Endothelial cell (in vitro differentiated cells): ENCODE measurements around the gene DHFR2. TPM values are rescaled to one million over a fixed set of nuclear protein-coding genes. Genes with fewer than 3 reads are reported as not detected.
"Not testable (repeated sequence)": the region's sequence is repeated elsewhere in the genome, so short reads cannot be mapped to it uniquely, and the experiment has no call there.

Source experiments
- DNase-seq: peaks from one replicate; pipeline ENCODE4 v3.0.0; 2021; ENCODE audit warnings: low spot score
- H3K27ac Mint-ChIP-seq: one replicate; pipeline ENCODE4 v1.8.0; 2021; ENCODE audit warnings: mixed read lengths, inconsistent platforms; ENCODE audit not compliant: unreplicated experiment
- H3K27me3 Mint-ChIP-seq: one replicate; pipeline ENCODE4 v1.8.0; 2021; ENCODE audit warnings: mild to moderate bottlenecking, moderate library complexity, mixed read lengths, inconsistent platforms; ENCODE audit not compliant: unreplicated experiment
- H3K36me3 Mint-ChIP-seq: one replicate; pipeline ENCODE4 v1.8.0; 2021; ENCODE audit warnings: mild to moderate bottlenecking, low read depth, mixed read lengths, inconsistent platforms; ENCODE audit not compliant: unreplicated experiment
- H3K4me1 Mint-ChIP-seq: one replicate; pipeline ENCODE4 v1.8.0; 2021; ENCODE audit warnings: mild to moderate bottlenecking, mixed read lengths, inconsistent platforms; ENCODE audit not compliant: unreplicated experiment
- H3K4me3 Mint-ChIP-seq: one replicate; pipeline ENCODE4 v1.8.0; 2021; ENCODE audit warnings: mild to moderate bottlenecking, mixed read lengths, inconsistent platforms; ENCODE audit not compliant: unreplicated experiment
- H3K9me3 Mint-ChIP-seq: one replicate; pipeline ENCODE4 v1.8.0; 2021; ENCODE audit warnings: mixed read lengths, inconsistent platforms; ENCODE audit not compliant: unreplicated experiment
- total RNA-seq: library from RNA; stranded (reverse); fragmentation: NEBNext Ultra II Directional; extraction: Animal tissue kit (Norgen Biotek cat#: 25700); gene quantifications from one replicate; pipeline ENCODE4 v1.2.1, GENCODE V29; 2021; ENCODE audit not compliant: unreplicated experiment
- TF ChIP-seq, protein P1 (sequence below): fragments of 200-600 bp; sonication (generic); IDR thresholded peaks from one replicate; pipeline ENCODE4 v1.5.0; 2021; ENCODE audit warnings: antibody characterized with exemption; ENCODE audit not compliant: unreplicated experiment

DHFR2 gene
- total RNA-seq, 1 donor from 2014 or later = 1.9 TPM

DNA sequence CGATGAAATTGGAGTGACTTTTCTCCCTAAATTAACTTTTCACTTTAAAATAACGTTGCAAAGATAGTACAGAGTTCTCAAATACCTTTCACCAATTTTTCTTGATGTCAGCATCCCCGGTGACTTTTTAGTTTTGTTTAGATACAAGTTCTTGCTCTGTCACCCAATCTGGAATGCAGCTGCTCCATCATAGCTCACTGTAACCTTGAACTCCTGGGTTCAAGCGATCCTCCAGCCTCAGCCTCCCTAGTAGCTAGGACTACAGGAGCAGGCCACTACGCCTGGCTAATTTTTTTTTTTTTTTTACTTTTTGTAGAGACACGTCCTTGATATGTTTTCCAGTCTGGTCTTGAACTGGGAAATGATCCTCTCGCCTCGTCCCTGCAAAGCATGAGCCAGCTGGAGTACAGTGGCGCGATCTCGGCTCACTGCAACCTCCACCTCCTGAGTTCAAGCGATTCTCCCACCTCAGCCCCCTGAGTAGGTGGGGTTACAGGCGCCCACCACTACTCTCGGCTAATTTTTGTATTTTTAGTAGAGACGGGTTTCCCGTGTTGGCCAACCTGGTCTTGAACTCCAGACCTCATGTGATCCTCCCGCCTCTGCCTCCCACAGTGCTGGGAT, 892 bp upstream of the DHFR2 start:
- Mint-ChIP-seq H3K9me3 (no peaks in the 10 kb centered on the region), H3K27me3 (peaks cover 9% of the 10 kb centered on the region), H3K36me3 (peaks cover 18% of the 10 kb centered on the region), H3K27ac (peak overlapping the region; percentile 99), H3K4me3 (peak overlapping the region; percentile 98), H3K4me1 (peaks cover 8% of the 10 kb centered on the region)
- no peak for DNase-seq
- TF ChIP-seq, protein P1, sequence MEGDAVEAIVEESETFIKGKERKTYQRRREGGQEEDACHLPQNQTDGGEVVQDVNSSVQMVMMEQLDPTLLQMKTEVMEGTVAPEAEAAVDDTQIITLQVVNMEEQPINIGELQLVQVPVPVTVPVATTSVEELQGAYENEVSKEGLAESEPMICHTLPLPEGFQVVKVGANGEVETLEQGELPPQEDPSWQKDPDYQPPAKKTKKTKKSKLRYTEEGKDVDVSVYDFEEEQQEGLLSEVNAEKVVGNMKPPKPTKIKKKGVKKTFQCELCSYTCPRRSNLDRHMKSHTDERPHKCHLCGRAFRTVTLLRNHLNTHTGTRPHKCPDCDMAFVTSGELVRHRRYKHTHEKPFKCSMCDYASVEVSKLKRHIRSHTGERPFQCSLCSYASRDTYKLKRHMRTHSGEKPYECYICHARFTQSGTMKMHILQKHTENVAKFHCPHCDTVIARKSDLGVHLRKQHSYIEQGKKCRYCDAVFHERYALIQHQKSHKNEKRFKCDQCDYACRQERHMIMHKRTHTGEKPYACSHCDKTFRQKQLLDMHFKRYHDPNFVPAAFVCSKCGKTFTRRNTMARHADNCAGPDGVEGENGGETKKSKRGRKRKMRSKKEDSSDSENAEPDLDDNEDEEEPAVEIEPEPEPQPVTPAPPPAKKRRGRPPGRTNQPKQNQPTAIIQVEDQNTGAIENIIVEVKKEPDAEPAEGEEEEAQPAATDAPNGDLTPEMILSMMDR = no peak

- Mint-ChIP-seq H3K27ac (no peak overlapping the region), H3K4me3 (no peak overlapping the region), H3K27me3 (peaks cover 9% of the 10 kb centered on the region), H3K4me1 (peaks cover 11% of the 10 kb centered on the region), H3K9me3 (no peaks in the 10 kb centered on the region), H3K36me3 (peaks cover 2% of the 10 kb centered on the region)
- TF ChIP-seq, protein P1 = no peak
- DNase-seq = no peak
Measured at GRCh38 chr3:94061297-94061696, 1.4 kb downstream of the DHFR2 start.

GRCh38 chr3:94050546-94050945, 12.2 kb downstream of the DHFR2 start:
- no peak for DNase-seq
- H3K4me1 Mint-ChIP-seq = no peaks in the 10 kb centered on the region
- no peaks in the 10 kb centered on the region for H3K27me3 Mint-ChIP-seq
- TF ChIP-seq, protein P1 = no peak
- H3K9me3 Mint-ChIP-seq = no peaks in the 10 kb centered on the region
- no peak overlapping the region for H3K4me3 Mint-ChIP-seq
- H3K36me3 Mint-ChIP-seq = peaks cover under 1% of the 10 kb centered on the region
- no peak overlapping the region for H3K27ac Mint-ChIP-seq

DNA sequence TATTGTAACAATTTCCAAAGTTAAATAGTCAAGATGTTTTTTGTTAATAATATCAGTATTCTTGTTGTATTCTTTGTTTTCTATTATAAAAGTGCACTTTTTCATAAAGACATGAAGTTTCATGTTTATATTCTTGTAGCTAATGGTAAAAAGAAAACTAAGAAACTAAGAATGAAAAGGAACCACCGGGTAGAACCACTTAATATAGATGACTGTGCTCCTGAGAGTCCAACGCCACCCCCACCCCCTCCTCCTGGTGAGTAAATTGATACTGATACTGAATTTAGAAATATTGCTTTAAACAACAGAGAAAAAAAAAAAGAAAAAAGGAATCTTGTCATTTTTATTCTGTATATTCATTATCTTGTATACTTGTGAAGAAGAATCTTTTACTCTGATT, 13.4 kb downstream of the DHFR2 start:
- DNase-seq = no peak
- no peak overlapping the region for H3K4me3 Mint-ChIP-seq
- H3K27ac Mint-ChIP-seq = no peak overlapping the region
- TF ChIP-seq, protein P1 = no peak
- no peaks in the 10 kb centered on the region for H3K4me1 Mint-ChIP-seq
- peaks cover 3% of the 10 kb centered on the region for H3K27me3 Mint-ChIP-seq
- H3K36me3 Mint-ChIP-seq = peaks cover 9% of the 10 kb centered on the region
- H3K9me3 Mint-ChIP-seq = peaks cover 3% of the 10 kb centered on the region

- H3K9me3 Mint-ChIP-seq = peaks cover 7% of the 10 kb centered on the region
- H3K4me1 Mint-ChIP-seq = no peaks in the 10 kb centered on the region
- TF ChIP-seq, protein P1 = no peak
Measured at GRCh38 chr3:94046533-94046932, 16.2 kb downstream of the DHFR2 start.

DNA sequence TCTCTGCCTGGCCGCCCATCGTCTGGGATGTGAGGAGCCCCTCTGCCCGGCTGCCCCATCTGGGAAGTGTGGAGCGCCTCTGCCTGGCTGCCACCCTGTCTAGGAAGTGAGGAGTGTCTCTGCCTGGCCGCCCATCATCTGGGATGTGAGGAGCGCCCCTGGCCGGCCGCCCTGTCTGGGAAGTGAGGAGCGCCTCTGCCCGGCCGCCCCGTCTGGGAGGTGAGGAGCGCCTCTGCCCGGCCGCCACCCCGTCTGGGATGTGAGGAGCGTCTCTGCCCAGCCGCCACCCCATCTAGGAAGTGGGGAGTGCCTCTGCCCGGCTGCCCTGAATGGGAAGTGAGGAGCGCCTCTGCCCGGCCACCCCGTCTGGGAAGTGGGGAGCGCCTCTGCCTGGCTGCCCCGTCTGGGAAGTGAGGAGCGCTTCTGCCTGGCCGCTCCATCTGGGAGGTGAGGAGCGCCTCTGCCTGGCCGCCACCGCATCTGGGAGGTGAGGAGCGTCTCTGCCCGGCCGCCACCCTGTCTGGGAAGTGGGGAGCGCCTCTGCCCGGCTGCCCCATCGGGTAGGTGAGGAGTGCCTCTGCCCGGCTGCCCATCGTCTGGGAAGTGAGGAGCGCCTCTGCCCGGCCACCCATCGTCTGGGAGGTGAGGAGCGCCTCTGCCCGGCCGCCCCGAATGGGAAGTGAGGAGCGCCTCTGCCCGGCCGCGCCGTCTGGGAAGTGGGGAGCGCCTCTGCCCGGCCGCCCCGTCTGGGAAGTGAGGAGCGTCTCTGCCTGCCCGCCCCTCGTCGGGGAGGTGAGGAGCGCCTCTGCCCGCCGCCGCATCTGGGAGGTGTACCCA, 18.4 kb downstream of the DHFR2 start:
- not testable (repeated sequence) for H3K4me1 Mint-ChIP-seq
- H3K36me3 Mint-ChIP-seq = peaks cover 24% of the 10 kb centered on the region

More at GRCh38 chr3:94046533-94046932, 16.2 kb downstream of the DHFR2 start:
- H3K27me3 Mint-ChIP-seq = peaks cover 5% of the 10 kb centered on the region
- DNase-seq = no peak
- peaks cover 22% of the 10 kb centered on the region for H3K36me3 Mint-ChIP-seq
- H3K27ac Mint-ChIP-seq = no peak overlapping the region
- H3K4me3 Mint-ChIP-seq = no peak overlapping the region

More for the DNA sequence above, 18.4 kb downstream of the DHFR2 start:
- H3K4me3 Mint-ChIP-seq, H3K27me3 Mint-ChIP-seq, H3K9me3 Mint-ChIP-seq, DNase-seq, H3K27ac Mint-ChIP-seq: not testable (repeated sequence)
